HG02610 (cell line): ENCODE measurements around the gene NOC3L.
A peak's percentile ranks its signal among the peaks of the same experiment; 100 is the strongest.
"Not testable (repeated sequence)": the region's sequence is repeated elsewhere in the genome, so short reads cannot be mapped to it uniquely, and the experiment has no call there.

ENCODE experiments used
- ATAC-seq: cut with Tn5 transposase; IDR thresholded peaks from one replicate; pipeline ENCODE4 v1.9.1; 2021; ENCODE audit warnings: mild to moderate bottlenecking, moderate library complexity; ENCODE audit not compliant: unreplicated experiment

NOC3L gene

DNA sequence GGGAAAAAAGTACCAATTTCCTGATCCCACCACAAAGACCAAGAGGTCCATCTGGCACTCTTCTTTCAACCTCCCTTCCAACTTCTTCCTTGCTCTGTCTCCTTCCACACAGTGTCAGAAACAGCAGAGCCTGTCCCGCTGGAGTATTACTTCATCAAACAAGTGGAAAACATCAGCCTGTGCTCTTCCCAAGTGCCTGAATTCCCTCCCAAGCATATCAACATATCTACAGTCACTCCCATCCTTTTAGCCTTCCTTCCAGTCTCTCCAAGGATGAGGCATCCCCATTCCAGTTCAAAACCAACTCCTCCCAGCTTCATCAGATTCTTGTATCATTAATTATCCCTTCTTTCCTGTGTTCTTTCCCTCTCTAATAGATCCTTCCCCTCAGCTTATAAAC, 1.7 kb upstream of the NOC3L start:
- ATAC-seq, result no peak

DNA sequence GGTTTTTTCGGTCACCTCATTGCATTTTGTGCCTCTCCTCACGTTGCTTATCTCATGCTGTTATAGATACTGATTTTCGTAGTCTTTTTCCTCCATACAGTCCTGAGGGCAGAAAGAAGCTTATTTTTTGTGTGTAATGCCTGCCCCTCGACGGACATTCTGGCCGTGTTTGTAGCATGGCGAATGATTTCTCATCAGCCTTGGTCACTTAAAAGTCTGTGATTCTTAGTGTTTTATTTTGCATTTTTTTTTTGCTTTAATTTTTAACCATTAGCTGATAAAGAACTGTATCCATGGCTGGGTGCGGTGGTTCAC, 469 bp upstream of the NOC3L start:
- ATAC-seq, result no peak

DNA sequence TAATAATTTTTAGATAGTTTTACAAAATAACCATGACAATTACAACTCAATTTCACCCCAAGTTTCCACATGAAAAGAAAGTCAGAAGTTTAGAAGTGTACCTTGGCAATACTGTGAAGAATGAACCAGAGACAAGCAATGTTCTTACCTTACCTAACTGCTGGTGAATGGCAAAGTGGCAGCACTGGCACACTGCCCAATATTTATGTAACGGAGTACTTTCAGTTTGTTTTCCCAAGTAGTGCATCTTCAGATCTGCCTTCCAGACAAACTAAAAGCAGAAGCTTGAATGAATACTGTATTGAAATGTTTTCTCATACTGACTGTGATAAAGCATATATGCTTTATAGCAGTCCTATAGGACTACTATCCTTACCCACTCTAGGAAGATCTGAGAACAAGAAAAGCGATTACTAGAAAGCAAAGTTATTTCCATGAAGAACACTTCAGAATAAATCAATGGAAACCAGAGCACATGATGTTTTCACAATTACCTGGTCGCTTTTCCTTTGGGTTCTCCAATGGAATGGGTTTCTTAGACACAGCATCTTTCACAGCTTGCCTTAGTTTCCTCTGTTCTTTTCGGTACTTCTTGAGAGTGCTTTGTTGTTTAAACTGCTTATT, 1.5 kb downstream of the NOC3L start:
- ATAC-seq, result no peak

DNA sequence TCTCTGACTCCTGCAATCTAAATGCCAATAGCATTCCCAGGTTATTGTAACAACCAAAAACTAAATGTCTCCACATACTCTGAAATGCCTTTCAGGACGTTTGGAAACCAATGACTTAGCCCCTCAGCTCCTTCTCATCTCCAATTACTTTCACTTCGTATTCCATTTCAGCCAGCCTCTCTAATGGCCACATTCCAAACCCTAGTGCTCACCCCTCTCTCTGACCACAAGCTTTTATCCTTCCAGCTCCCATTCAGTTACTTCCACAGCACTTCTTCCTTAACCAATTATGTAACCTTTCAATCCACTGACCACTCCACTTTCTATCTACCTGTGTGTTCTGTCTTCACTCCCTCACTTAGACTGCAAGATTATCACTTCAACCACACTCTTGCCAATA, 4.3 kb downstream of the NOC3L start:
- no peak for ATAC-seq

DNA sequence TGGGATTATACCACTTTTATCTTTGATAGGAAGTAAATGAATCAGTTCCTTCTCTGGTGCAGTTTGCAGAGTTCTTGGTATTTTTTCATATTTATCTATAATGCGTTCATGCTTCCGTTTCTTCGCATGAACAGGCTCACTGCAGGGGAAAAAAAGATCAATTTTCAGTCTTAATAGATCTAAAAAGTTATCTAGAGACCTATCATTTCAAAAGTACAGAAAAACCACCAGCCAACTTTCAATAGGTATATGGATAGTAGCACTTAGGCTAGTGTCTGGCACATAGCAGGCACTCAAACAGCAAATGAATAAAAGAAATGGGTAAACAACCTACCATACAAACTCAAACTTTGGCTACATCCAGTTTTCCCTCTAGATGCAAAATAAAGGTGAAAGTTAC, 5.5 kb downstream of the NOC3L start:
- ATAC-seq, result no peak

DNA sequence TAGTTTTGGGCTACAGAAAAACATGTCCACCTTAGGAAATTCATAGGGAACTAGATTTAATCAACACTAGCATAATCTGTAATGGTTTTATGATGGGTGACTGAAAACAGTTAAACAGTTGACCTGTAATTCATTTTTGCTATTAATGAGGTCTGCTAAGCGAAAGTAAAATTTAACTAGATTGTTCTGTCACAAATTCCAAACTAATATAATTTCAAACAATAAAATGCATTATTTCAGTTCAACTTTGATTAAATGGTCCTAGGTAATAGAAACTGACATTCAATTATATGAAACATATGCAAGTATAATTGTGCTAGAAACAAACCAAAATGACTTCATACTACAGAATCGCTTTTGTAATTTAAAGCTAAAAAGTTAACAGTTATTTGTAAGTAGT, 6.9 kb downstream of the NOC3L start:
- no peak for ATAC-seq

DNA sequence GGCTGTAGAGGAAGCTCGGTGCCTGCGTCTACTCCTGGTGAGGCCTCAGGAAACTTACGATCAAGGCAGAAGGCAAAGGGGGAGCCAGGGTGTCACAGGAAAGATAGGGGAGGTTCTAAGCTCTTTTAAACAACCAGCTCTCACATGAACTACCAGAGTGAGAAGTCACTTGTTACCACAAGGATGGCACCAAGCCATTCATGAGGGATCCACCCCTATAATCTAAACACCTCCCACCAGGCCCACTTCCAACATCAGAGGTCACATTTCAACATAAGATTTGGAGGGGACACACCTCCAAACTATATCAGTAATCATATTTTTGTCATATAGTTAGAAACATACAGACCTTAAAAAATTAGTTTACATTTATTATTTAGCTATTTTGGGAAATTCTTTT, 9.4 kb downstream of the NOC3L start:
- ATAC-seq, result no peak

DNA sequence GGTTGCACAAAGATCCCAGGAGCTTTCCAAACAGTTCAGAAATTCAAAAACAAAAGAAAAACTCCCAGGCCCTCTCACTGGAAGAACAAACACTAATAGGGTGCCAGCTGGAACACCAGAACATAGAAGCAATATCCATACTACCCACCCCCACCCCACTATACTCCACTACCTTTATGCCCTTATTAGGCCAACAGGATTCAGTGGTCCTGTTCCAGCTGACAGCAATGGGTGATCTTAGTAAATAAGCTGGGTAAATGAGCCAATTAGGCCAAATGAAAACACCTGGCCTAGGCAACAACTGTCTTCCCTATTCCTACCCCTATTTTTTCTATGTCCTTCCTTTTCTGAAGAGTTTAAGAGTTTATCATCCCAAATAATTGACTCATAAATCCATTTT, 11.7 kb downstream of the NOC3L start:
- ATAC-seq, result no peak

DNA sequence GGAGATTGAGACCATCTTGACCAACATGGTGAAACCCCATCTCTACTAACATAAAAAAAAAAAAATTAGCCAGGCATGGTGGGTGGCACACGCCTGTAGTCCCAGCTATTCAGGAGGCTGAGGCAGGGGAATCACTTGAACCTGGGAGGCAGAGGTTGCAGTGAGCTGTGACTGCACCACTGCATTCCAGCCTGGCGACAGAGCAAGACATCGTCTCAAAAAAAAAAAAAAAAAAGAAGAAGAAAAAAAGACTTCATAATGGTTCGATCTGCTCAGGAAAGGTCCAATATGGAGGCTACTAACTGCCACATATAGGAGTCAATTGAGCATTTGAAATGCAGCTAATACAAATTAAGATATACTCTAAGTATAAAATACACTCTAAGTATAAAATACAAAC, 12.2 kb downstream of the NOC3L start:
- not testable (repeated sequence) for ATAC-seq

DNA sequence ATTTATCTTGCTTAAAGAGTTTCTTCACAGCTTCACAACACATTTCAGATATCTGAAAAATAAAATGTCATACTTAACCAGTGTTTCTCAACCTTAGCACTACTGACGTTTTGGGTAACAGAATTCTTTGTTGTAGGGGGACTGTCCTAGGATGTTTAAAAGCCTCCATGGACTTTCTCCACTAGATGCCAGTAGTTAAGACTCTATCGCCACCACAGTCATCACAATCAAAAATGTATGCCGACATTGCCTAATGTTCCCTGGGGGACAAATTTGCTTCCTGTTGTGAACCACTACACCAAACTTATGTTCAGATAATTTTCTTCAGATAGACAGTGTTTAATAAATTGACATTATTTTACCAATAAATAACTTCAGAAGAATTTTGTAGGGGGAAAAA, 13.4 kb downstream of the NOC3L start:
- ATAC-seq, result no peak

DNA sequence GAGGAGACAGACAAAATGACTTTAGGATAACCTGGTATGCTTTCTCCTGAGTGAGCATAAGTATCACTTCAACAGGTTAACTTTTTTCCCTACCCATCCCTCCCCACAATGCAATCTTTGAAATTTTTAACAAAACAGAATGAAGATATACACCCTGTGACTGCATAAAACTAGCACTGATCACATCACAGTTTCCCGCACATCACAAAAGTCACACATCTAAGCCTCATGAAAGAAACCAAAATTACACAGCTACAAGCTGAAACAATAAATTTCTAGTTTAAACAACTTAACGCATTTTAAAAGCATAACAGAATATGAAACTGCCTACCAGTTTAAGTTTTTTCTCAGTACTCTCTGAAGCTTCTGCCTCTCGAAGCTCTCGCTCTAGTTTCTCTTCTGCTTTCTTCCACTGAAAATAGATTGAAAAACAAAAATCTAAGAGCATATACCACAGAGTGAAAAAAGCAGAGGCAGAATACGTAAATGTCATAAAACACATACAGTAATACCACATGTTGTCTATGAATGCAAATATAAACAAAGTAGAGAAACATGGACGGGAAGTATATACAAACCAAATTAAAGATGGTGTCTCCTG, 18.1 kb downstream of the NOC3L start:
- ATAC-seq, result peak; percentile 95

DNA sequence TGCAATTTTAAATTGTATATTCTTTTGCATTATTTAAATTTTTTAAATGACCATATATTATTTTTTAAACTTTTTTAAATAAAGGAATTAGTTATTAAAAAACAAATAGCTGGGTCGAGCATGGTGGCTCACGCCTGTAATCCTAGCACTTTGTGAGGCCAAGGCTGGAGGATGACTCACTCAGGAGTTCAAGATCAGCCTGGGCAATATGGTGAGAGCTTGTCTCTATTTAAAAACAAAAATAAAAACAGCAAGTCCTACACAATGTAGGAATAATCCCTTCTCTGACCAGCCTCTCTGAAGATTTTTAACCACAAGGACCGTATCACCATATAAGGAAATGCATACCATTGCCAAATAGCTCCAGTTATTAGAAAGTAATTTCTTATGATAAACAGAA, 19.6 kb downstream of the NOC3L start:
- no peak for ATAC-seq

DNA sequence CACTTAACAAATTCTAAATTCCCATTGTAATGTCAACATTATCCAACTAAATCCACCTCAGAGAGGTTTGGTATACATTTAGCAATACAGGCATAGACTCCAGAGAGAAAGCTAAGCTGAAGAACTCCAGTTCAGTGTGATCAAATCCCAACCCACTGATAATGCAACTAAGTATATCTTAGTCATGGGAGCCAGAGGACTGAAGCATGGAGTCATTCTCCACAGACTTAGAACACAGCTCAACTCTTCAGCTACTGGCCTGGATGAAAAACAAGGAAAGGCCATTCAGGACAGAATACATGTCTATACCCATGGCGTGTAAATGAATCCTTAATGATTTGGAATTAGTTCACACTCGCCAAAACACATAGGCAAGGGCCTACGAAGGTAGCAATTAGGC, 27.9 kb downstream of the NOC3L start:
- ATAC-seq, result no peak

DNA sequence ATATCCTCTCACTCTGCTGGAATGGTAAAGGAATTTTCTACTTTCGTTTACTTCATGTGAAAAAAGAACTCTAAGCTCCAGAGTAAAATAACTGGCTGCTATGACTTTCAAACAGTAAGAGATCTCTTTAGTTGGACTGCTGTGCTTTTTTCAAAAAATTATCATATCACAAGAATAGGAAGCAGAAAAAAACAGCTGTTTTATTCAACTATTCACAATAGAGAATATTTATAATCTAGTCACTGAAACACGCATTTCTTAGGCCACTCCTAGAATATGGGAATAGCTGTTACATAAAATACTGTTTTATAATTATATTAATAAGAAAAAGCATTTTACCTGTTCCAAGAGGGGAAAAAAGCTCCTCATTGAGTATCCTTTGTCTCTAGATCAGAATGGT, 29.7 kb downstream of the NOC3L start:
- no peak for ATAC-seq

DNA sequence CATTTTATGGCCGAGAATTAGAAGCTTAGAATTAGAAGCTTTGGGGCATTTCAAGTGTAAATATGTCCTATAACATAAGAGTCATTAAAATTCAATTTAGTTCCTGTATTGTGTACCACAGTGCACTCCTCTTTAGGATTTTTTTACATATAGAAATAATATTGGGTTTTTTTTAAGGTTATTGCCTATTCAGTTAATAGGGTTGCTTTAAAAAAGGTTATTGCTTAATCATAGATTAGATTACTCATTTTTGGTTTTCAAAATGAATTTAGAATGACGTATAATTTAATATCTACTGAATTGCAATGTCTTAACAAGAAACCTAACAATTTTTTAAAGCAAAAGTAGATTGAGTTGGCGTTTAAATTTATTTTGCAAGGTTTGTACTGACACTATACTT, 34.1 kb downstream of the NOC3L start:
- ATAC-seq, result no peak

DNA sequence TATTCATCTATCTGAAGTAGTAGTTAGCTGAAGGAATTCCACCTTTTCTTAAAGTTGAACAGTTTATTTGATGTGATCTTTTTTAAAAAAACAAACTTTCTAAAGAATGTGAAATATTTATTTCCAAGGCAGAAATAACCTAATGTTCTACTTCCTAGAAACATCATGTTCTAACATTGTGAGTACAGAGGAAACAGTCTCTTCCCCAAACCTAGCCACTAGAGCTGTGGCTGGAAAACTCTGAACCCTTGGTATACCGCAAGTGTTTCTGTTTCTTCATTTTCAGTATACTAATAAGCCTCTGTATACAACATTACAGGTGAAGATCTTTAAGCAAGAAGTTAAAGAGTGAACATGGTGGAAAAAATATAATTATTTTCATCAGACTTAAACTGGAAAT, 35.1 kb downstream of the NOC3L start:
- ATAC-seq, result no peak

DNA sequence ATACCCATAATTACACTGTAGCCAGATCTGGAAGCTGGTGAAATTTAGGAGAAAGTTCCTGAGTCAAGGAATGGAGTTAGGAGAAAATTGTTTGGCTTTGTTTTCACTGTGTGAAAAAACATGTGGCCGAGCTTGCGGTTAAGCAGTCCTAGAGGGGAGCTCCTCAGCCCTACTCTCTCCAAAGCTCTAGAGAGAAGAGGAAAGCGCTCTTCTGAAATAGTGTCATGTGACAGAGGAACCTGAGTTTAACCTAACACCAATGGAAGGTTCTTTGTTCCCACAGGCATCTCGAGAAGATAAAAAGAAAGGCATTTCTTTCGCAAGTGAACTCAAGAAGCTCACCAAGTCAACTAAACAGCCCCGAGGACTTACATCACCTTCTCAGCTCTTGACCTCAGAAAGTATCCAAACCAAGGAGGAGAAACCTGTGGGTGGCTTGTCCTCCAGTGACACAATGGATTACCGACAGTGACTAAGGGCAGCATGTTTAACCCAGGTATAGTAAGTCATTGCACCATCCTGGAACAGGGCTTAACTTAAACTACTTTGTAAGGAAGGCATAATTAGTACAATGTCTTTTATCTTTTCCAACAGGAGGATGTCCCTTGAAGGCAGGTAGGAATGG, 38.0 kb downstream of the NOC3L start:
- no peak for ATAC-seq

DNA sequence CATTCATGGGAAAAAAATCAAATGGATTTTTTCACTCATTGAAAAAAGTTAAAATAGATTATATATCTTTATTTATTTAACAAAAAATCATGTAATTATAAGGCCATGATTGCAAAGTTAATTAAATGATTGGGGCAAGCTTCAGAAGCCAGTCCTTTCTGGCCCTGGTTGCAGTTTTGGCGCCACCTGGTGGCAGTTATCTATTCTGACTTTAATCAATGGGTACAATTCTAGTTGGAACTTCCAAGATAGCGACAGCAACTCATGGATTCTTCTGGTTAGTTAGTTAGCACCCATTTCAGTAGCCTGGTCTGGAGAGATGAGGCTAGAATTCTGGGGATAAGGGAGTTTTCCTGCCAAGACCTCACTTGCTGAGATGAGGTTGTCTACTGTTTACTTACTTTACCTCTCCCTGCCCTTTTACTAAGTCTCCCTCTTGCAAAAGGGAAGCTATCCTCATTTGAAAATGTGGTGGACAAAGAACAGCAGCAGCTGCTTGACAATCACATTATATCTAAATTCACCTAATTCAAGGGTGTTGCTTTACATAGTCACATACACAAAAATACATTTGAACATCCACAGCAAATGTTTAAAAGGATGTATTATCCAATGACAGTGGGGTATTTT, 42.3 kb downstream of the NOC3L start:
- ATAC-seq, result no peak

DNA sequence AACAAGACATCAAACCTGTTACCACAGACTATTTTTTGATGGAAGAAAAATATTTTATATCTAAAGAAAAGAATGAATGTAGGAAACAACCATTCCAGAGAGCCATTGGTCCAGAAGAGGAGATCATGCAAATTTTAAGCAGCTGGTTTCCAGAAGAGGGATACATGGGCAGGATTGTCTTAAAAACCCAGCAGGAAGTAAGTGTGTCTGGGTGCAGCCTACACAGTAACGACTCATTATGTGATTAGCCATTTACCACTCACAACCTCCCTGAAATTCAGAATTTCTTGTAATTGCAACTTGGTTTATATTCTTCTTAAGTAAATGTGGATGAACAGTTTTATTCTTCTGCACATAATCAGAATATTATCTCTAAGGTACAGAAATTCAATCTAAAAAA, 46.2 kb downstream of the NOC3L start:
- ATAC-seq, result no peak

DNA sequence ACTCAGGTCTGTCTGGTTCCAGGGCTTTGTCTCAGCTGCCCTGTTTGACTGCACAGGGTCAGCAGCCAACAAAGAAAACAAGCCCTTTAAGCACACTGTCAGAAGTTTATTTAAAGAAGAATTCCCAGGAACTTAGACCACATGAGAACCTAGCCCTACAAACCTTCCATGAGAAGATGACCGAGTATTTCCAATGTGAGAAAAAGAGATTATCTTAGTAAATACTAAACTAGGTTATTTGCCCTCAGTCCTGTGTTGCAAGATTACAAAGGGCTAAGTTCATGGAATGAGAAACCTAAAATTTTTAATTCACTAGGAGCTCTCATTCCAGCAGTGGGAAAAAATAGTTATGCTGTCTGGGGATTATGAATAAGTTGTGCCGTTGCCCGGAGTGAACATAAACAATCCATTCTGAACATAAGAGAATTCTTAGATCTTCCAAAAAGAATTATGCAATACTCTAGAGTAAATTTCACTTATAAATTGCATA, 46.7 kb downstream of the NOC3L start:
- no peak for ATAC-seq

DNA sequence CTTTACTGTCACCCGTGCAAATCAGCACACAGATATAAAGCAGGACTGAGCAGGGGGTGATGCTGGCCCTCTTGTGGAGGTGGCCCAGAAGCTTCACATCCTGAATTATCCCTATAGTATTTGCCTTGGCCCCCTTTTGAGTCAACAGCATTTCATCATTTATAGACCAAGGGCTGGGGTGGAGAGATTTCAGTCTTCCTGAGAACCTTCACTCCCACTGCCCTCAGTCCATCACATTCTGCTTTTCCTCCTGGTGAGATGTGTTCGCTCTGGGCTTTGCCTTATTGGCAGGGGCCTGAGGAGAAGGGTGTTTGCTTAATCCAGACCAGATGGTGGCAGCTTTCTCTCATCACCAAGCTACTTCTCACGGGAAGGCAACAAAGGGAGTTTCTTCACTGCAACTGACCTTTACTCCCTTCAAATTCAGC, 47.7 kb downstream of the NOC3L start:
- no peak for ATAC-seq

DNA sequence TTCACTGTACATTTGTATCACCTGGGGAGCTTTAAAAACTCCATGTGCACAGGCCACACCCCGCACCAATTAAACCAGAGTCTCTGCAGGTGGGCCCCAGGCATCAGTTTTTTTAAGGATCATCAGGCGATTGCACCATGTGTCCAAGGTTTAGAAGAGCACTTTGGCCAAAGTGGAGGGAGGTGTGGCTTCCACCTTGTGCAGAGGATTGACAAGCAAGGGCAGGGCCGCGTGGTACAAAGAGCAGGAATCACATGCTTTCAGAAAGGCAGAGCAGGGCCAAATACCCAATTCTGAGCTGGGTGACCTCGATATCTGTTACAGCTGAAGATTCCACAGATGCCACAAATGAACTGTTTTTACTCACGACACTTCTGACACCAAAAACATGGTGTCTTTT, 52.4 kb downstream of the NOC3L start:
- no peak for ATAC-seq
